Endothelial cell of coronary artery (primary cell): ENCODE results near the gene TP53BP2. TPM values are rescaled to one million over a fixed set of nuclear protein-coding genes. Genes with fewer than 3 reads are reported as not detected.

Source experiments
- total RNA-seq: library from RNA; depleted of rRNA; stranded (reverse); fragments of >200 nt; gene quantifications from 2 replicates; pipeline ENCODE4 v1.2.3, GENCODE V29; 2014

The TP53BP2 gene, protein sequence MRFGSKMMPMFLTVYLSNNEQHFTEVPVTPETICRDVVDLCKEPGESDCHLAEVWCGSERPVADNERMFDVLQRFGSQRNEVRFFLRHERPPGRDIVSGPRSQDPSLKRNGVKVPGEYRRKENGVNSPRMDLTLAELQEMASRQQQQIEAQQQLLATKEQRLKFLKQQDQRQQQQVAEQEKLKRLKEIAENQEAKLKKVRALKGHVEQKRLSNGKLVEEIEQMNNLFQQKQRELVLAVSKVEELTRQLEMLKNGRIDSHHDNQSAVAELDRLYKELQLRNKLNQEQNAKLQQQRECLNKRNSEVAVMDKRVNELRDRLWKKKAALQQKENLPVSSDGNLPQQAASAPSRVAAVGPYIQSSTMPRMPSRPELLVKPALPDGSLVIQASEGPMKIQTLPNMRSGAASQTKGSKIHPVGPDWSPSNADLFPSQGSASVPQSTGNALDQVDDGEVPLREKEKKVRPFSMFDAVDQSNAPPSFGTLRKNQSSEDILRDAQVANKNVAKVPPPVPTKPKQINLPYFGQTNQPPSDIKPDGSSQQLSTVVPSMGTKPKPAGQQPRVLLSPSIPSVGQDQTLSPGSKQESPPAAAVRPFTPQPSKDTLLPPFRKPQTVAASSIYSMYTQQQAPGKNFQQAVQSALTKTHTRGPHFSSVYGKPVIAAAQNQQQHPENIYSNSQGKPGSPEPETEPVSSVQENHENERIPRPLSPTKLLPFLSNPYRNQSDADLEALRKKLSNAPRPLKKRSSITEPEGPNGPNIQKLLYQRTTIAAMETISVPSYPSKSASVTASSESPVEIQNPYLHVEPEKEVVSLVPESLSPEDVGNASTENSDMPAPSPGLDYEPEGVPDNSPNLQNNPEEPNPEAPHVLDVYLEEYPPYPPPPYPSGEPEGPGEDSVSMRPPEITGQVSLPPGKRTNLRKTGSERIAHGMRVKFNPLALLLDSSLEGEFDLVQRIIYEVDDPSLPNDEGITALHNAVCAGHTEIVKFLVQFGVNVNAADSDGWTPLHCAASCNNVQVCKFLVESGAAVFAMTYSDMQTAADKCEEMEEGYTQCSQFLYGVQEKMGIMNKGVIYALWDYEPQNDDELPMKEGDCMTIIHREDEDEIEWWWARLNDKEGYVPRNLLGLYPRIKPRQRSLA
- total RNA-seq, result 17.2 and 33.6 TPM in 2 replicates

DNA sequence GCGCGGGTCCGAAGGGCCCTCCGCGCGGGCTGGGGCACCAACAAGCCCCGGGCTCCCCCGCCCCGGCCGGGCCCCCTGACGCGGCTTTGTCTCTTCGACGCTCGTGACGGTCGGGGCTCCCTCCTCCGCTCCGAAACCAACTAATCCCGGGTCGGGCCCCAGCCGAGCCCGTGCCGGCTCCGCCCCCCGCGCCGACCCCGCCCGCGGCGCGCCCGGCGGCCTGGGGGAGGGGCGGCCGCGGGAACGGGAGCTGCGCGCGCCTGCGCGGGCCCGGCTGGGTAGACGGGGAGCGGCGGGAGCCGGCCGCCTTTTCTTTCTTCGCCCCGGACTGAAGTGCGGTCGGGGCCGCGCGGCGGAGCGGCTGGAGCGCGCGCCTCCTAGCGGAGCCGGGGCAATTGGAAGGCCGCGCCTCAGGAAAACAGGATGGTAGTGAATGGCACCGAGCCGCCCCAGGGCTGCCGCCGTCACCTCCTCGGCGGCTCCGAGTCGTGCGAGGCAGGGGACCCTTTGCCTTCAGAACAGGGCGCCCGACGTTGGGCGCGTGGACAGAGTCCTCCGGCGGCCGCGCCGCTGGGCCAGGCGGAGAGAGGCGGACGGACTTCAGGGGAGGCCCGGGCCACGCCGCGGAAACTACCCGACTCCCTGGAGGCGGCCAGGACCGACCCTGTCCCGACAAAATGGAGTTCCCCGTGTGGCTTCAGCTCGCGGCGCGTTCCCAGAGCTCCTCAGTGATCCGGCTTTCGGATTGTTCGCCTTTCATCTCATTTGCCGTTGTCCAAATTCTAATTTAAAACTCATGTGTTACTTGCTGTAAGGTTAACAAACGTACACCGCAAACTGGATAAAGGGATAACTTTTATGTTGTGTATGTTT is at the start of gene TP53BP2:
Gene TP53BP2, minus strand, starts transcription at position 138 of the 873 bp plus-strand sequence. CDS start 267 bp downstream, outside the sequence.

Other genes starting within 250 kb of the TP53BP2 start
- not detected in 2 replicates for gene CAPN8, start 180.2 kb downstream of the TP53BP2 start, total RNA-seq
- gene CAPN2, start 133.4 kb downstream of the TP53BP2 start, total RNA-seq, result 515 and 599 TPM in 2 replicates